ENCODE measurements around the gene FGG. TPM values are rescaled to one million over a fixed set of nuclear protein-coding genes. Genes with fewer than 3 reads are reported as not detected.

The FGG gene
- total RNA-seq, 2 experiments from 2014 or later, result not detected

DNA sequence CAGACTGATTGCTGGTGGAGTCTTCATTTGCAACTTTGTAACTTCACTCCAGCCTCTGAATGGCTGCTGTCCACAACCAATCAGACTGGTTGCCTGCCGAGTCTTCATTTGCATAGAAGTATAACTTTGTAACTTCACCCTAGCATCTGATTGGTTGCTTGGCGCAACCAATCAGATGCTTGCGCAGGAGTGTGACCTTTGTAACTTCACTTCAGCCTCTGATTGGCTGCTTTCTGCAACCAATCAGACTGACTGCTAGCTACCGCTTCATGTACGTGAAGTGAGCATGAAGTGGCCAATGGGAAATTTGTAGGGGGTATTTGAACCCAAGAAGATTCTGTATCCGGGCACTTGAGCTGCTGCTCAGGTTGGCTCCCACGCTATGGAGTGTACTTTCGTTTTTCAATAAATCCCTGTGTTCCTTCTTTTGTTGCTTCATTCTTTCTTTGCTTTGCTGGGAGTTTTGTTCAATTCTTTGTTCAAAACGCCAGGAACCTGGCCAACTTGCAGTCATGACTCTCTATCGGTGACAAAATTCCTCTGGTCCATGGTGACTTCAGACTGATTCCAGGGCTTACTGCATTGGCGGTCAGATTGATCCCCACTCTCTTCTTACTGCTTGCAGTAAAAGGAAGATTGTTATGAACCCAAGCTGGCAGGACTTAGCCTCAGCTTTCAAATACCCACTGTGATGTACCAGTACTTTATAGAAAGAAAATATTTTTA is 46.4 kb upstream of the FGG start:
- TF ChIP-seq, protein P1, sequence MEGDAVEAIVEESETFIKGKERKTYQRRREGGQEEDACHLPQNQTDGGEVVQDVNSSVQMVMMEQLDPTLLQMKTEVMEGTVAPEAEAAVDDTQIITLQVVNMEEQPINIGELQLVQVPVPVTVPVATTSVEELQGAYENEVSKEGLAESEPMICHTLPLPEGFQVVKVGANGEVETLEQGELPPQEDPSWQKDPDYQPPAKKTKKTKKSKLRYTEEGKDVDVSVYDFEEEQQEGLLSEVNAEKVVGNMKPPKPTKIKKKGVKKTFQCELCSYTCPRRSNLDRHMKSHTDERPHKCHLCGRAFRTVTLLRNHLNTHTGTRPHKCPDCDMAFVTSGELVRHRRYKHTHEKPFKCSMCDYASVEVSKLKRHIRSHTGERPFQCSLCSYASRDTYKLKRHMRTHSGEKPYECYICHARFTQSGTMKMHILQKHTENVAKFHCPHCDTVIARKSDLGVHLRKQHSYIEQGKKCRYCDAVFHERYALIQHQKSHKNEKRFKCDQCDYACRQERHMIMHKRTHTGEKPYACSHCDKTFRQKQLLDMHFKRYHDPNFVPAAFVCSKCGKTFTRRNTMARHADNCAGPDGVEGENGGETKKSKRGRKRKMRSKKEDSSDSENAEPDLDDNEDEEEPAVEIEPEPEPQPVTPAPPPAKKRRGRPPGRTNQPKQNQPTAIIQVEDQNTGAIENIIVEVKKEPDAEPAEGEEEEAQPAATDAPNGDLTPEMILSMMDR (conservative IDR thresholded peaks at IDR 0.05; ENCODE audit: low read length), result no peak
- TF ChIP-seq EZH2phosphoT487 (IDR thresholded peaks at IDR 0.05; ENCODE audit: borderline replicate concordance, low read depth, low read length), result no peak
- no TSS peak for BruUV-seq (replicated peaks)
- intact Hi-C loops (cut with micrococcal nuclease; ENCODE audit: unreplicated experiment), result no loop called here
- Histone ChIP-seq H2AFZ (ENCODE audit: low read length) (no peak overlapping the region), H3K4me2 (ENCODE audit: low read length) (no peak overlapping the region), H3K79me2 (ENCODE audit: insufficient read depth, low read depth, low read length) (no peaks in the 10 kb centered on the region), H3K9me2 (ENCODE audit: insufficient read depth, low read length) (no peaks in the 10 kb centered on the region), H3K27ac (ENCODE audit: low read depth, low read length, poor library complexity, severe bottlenecking) (no peak overlapping the region), H3K36me3 (ENCODE audit: insufficient read depth, low read length) (no peaks in the 10 kb centered on the region), H4K20me1 (ENCODE audit: insufficient read depth, low read length) (no peaks in the 10 kb centered on the region), H3K4me3 (ENCODE audit: low read depth, low read length, poor library complexity, severe bottlenecking) (no peak overlapping the region), H3K9me3 (ENCODE audit: low read length) (no peaks in the 10 kb centered on the region), H3K4me1 (ENCODE audit: insufficient read depth, low read length, poor library complexity, severe bottlenecking) (no peaks in the 10 kb centered on the region)
- CTCF ChIA-PET (ENCODE audit: unreplicated experiment), result no interaction called here
- DNase-seq (ENCODE audit: low spot score), result no peak
- POLR2A ChIA-PET, result no interaction called here

DNA sequence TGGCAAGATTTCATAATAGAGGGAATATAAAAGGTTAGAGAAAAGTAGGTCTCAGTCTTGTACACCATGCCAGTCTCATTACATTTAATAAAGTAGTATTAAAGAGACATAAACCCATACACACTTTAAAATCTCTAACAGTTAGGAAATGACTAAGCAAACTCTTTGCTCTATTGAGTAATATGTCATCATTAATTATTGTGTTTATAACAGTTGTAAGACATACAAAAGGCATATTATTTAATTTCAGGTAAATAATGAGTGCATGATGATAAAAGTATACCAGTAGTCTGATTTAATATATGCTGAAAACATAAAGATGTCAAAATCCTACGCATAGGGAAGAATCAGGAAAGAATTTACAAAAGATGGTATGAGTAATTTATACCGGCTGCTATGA is 31.0 kb upstream of the FGG start:
- Histone ChIP-seq H3K9me3 (ENCODE audit: low read length) (no peaks in the 10 kb centered on the region), H3K4me1 (ENCODE audit: insufficient read depth, low read length, poor library complexity, severe bottlenecking) (no peaks in the 10 kb centered on the region), H3K4me3 (ENCODE audit: low read depth, low read length, poor library complexity, severe bottlenecking) (no peak overlapping the region), H3K79me2 (ENCODE audit: insufficient read depth, low read depth, low read length) (no peaks in the 10 kb centered on the region), H3K27ac (ENCODE audit: low read depth, low read length, poor library complexity, severe bottlenecking) (no peak overlapping the region), H4K20me1 (ENCODE audit: insufficient read depth, low read length) (no peaks in the 10 kb centered on the region), H3K36me3 (ENCODE audit: insufficient read depth, low read length) (no peaks in the 10 kb centered on the region), H2AFZ (ENCODE audit: low read length) (no peak overlapping the region), H3K4me2 (ENCODE audit: low read length) (no peak overlapping the region), H3K9me2 (ENCODE audit: insufficient read depth, low read length) (no peaks in the 10 kb centered on the region)
- POLR2A ChIA-PET, result no interaction called here
- CTCF ChIA-PET (ENCODE audit: unreplicated experiment), result no interaction called here
- TF ChIP-seq EZH2phosphoT487 (IDR thresholded peaks at IDR 0.05; ENCODE audit: borderline replicate concordance, low read depth, low read length), result no peak
- TF ChIP-seq, protein P1 (conservative IDR thresholded peaks at IDR 0.05; ENCODE audit: low read length), result no peak
- intact Hi-C loops (cut with micrococcal nuclease; ENCODE audit: unreplicated experiment), result no loop called here
- no peak for DNase-seq (ENCODE audit: low spot score)
- BruUV-seq (replicated peaks), result no TSS peak

DNA sequence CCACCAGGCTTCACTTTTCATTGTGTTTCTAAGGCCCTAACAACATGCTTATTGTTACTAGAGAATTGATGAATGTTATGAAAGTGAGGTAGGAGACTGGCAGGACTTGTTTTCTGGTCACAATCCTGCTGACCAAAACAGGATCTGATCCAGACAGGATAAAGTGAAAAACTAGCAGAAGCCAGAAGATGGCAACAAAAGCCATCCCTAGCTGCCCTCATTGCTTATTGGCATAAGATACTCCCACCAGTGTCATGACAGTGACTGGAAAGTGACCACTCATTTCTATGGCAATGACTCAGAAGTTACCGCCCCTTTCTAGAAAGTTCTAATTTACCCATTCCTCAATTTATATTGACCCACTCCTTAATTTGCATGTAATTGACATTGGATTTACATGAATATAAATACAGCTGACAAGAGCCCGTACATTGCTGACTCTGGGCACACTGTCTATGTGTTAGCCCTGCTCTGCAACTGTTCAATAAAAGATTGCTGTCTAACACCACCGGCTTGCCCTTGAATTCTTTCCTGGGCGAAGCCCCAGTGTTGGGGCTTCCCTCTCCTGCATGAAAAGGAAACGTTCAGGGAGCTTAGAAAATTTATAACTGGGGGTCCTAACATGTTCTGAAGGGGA is 30.0 kb upstream of the FGG start:
- Histone ChIP-seq H2AFZ (ENCODE audit: low read length) (no peak overlapping the region), H3K79me2 (ENCODE audit: insufficient read depth, low read depth, low read length) (no peaks in the 10 kb centered on the region), H3K4me3 (ENCODE audit: low read depth, low read length, poor library complexity, severe bottlenecking) (no peak overlapping the region), H3K9me2 (ENCODE audit: insufficient read depth, low read length) (no peaks in the 10 kb centered on the region), H3K4me1 (ENCODE audit: insufficient read depth, low read length, poor library complexity, severe bottlenecking) (no peaks in the 10 kb centered on the region), H3K27ac (ENCODE audit: low read depth, low read length, poor library complexity, severe bottlenecking) (no peak overlapping the region), H3K9me3 (ENCODE audit: low read length) (no peaks in the 10 kb centered on the region), H3K4me2 (ENCODE audit: low read length) (no peak overlapping the region), H3K36me3 (ENCODE audit: insufficient read depth, low read length) (no peaks in the 10 kb centered on the region), H4K20me1 (ENCODE audit: insufficient read depth, low read length) (no peaks in the 10 kb centered on the region)
- no peak for DNase-seq (ENCODE audit: low spot score)
- intact Hi-C loops (cut with micrococcal nuclease; ENCODE audit: unreplicated experiment), result no loop called here
- no TSS peak for BruUV-seq (replicated peaks)
- ChIA-PET CTCF (ENCODE audit: unreplicated experiment) (no interaction called here), POLR2A (no interaction called here)
- TF ChIP-seq, protein P1 (conservative IDR thresholded peaks at IDR 0.05; ENCODE audit: low read length), result no peak
- TF ChIP-seq EZH2phosphoT487 (IDR thresholded peaks at IDR 0.05; ENCODE audit: borderline replicate concordance, low read depth, low read length), result no peak

Data from OCI-LY7 (cell line).